ENCODE data around the gene C6orf120.

The C6orf120 gene

GRCh38 chr6:169675011-169675410 lies 26.9 kb upstream of the C6orf120 start:
- Histone ChIP-seq H3K4ac (ENCODE audit: low read length) (no peak overlapping the region), H2AK5ac (ENCODE audit: low read depth, low read length) (no peak overlapping the region), H3K4me2 (ENCODE audit: insufficient read depth, low read length, poor library complexity, severe bottlenecking) (no peak overlapping the region), H3K9me3 (replicated peaks in 1 of 2; ENCODE audit: control insufficient read depth in 2 of 2, insufficient read depth in 1 of 2, low read depth in 1 of 2, low read length in 2 of 2) (no peaks in the 10 kb centered on the region), H3K18ac (ENCODE audit: low read length) (no peak overlapping the region), H3K79me1 (ENCODE audit: low read depth, low read length) (peaks cover 3% of the 10 kb centered on the region), H2BK12ac (ENCODE audit: low read length) (no peak overlapping the region), H3K23ac (ENCODE audit: low read depth, low read length, poor library complexity) (no peak overlapping the region), H2BK5ac (ENCODE audit: low read length) (no peak overlapping the region), H2BK120ac (ENCODE audit: low read depth, low read length) (no peak overlapping the region), H3K4me3 (ENCODE audit: low read length in 2 of 2) (no peak overlapping the region), H3K9ac (ENCODE audit: low read depth, low read length, poor library complexity) (no peak overlapping the region), H4K91ac (ENCODE audit: low read depth, low read length, poor library complexity) (no peak overlapping the region), H3K14ac (ENCODE audit: low read length) (no peak overlapping the region), H3K27me3 (ENCODE audit: control insufficient read depth in 3 of 3, insufficient read depth in 3 of 3, low read depth in 1 of 3, low read length in 3 of 3) (no peaks in the 10 kb centered on the region), H3K27ac (replicated peaks; ENCODE audit: low read length) (no peak overlapping the region), H2BK15ac (ENCODE audit: low read length) (no peak overlapping the region), H2AFZ (ENCODE audit: low read length) (no peak overlapping the region), H4K8ac (ENCODE audit: low read depth, low read length) (no peak overlapping the region), H3K4me1 (ENCODE audit: control insufficient read depth in 2 of 2, insufficient read depth in 1 of 2, low read depth in 1 of 2, low read length in 2 of 2) (peaks cover 1 to 8% of the 10 kb centered on the region in 2 donors), H3K36me3 (replicated peaks in 1 of 2; ENCODE audit: control insufficient read depth in 2 of 2, insufficient read depth in 2 of 2, low read length in 2 of 2) (peaks cover 19 to 80% of the 10 kb centered on the region in 2 donors)
- no peak for DNase-seq (ENCODE audit: low spot score)
- no CpG with 5 or more reads among the region's 3 CpGs for WGBS, 2 donors (ENCODE audit: extremely low coverage in 2 of 2, insufficient read length in 2 of 2, insufficient replicate concordance in 1 of 2)

- peaks cover 14 to 78% of the 10 kb centered on the region in 2 donors for H3K36me3 ChIP-seq (replicated peaks in 1 of 2; ENCODE audit: control insufficient read depth in 2 of 2, insufficient read depth in 2 of 2, low read length in 2 of 2)
- DNase-seq (ENCODE audit: low spot score), result no peak
- H3K4me1 ChIP-seq (ENCODE audit: control insufficient read depth in 2 of 2, insufficient read depth in 1 of 2, low read depth in 1 of 2, low read length in 2 of 2), result peaks cover 0 to 1% of the 10 kb centered on the region in 2 donors
- no peak overlapping the region for H2BK15ac ChIP-seq (ENCODE audit: low read length)
- no peak overlapping the region for H2AFZ ChIP-seq (ENCODE audit: low read length)
- no peak overlapping the region for H3K14ac ChIP-seq (ENCODE audit: low read length)
- no peak overlapping the region for H2BK120ac ChIP-seq (ENCODE audit: low read depth, low read length)
- H4K91ac ChIP-seq (ENCODE audit: low read depth, low read length, poor library complexity), result no peak overlapping the region
- no peak overlapping the region for H3K4ac ChIP-seq (ENCODE audit: low read length)
- H3K27ac ChIP-seq (replicated peaks; ENCODE audit: low read length), result no peak overlapping the region
- H2BK5ac ChIP-seq (ENCODE audit: low read length), result no peak overlapping the region
- no peak overlapping the region for H2AK5ac ChIP-seq (ENCODE audit: low read depth, low read length)
- no peak overlapping the region for H3K4me2 ChIP-seq (ENCODE audit: insufficient read depth, low read length, poor library complexity, severe bottlenecking)
- no peak overlapping the region for H3K23ac ChIP-seq (ENCODE audit: low read depth, low read length, poor library complexity)
- H3K9me3 ChIP-seq (replicated peaks in 1 of 2; ENCODE audit: control insufficient read depth in 2 of 2, insufficient read depth in 1 of 2, low read depth in 1 of 2, low read length in 2 of 2), result peaks cover 2 to 5% of the 10 kb centered on the region in 2 donors
- H3K27me3 ChIP-seq (ENCODE audit: control insufficient read depth in 3 of 3, insufficient read depth in 3 of 3, low read depth in 1 of 3, low read length in 3 of 3), result no peaks in the 10 kb centered on the region
- no CpG with 5 or more reads among the region's 1 CpG for WGBS, 2 donors (ENCODE audit: extremely low coverage in 2 of 2, insufficient read length in 2 of 2, insufficient replicate concordance in 1 of 2)
- no peak overlapping the region for H2BK12ac ChIP-seq (ENCODE audit: low read length)
- H3K79me1 ChIP-seq (ENCODE audit: low read depth, low read length), result no peaks in the 10 kb centered on the region
- H4K8ac ChIP-seq (ENCODE audit: low read depth, low read length), result no peak overlapping the region
- no peak overlapping the region for H3K4me3 ChIP-seq (ENCODE audit: low read length in 2 of 2)
- no peak overlapping the region for H3K18ac ChIP-seq (ENCODE audit: low read length)
- H3K9ac ChIP-seq (ENCODE audit: low read depth, low read length, poor library complexity), result no peak overlapping the region
Measured at GRCh38 chr6:169677096-169677495, 24.8 kb upstream of the C6orf120 start.

DNA sequence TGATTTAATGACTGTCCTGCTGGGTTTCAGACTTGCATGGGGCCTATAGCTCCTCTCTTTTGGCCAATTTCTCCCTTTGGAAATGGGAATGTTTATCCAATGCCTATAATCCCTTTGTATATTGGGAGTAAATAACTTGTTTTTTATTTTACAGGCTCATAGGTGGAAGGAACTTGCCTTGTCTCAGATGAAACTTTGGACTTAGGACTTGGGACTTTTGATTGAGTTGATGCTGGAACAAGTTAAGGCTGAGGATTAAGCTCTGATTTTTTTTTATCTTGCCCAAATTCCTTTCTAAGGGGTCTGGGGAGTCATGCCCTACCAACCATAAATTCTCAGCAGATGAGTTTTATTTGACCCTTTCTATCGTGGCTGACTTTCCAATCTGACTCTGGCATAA lies 23.6 kb upstream of the C6orf120 start:
- no CpG with 5 or more reads among the region's 1 CpG for WGBS, 2 donors (ENCODE audit: extremely low coverage in 2 of 2, insufficient read length in 2 of 2, insufficient replicate concordance in 1 of 2)
- Histone ChIP-seq H3K9me3 (replicated peaks in 1 of 2; ENCODE audit: control insufficient read depth in 2 of 2, insufficient read depth in 1 of 2, low read depth in 1 of 2, low read length in 2 of 2) (peaks cover 2 to 5% of the 10 kb centered on the region in 2 donors), H3K4ac (ENCODE audit: low read length) (no peak overlapping the region)

GRCh38 chr6:169684056-169684455 lies 17.9 kb upstream of the C6orf120 start:
- no CpG with 5 or more reads among the region's 3 CpGs for WGBS, 2 donors (ENCODE audit: extremely low coverage in 2 of 2, insufficient read length in 2 of 2, insufficient replicate concordance in 1 of 2)
- no peak overlapping the region for H3K18ac ChIP-seq (ENCODE audit: low read length)
- H3K4ac ChIP-seq (ENCODE audit: low read length), result no peak overlapping the region
- no peak overlapping the region for H2BK15ac ChIP-seq (ENCODE audit: low read length)
- peaks cover 23 to 85% of the 10 kb centered on the region in 2 donors for H3K36me3 ChIP-seq (replicated peaks in 1 of 2; ENCODE audit: control insufficient read depth in 2 of 2, insufficient read depth in 2 of 2, low read length in 2 of 2)
- H3K23ac ChIP-seq (ENCODE audit: low read depth, low read length, poor library complexity), result no peak overlapping the region
- no peak overlapping the region for H3K4me2 ChIP-seq (ENCODE audit: insufficient read depth, low read length, poor library complexity, severe bottlenecking)
- DNase-seq (ENCODE audit: low spot score), result no peak
- no peak overlapping the region for H4K8ac ChIP-seq (ENCODE audit: low read depth, low read length)
- H3K27ac ChIP-seq (replicated peaks; ENCODE audit: low read length), result no peak overlapping the region
- no peak overlapping the region for H2AFZ ChIP-seq (ENCODE audit: low read length)
- peaks cover 7 to 47% of the 10 kb centered on the region in 2 donors for H3K9me3 ChIP-seq (replicated peaks in 1 of 2; ENCODE audit: control insufficient read depth in 2 of 2, insufficient read depth in 1 of 2, low read depth in 1 of 2, low read length in 2 of 2)
- H3K4me3 ChIP-seq (ENCODE audit: low read length in 2 of 2), result no peak overlapping the region
- H2AK5ac ChIP-seq (ENCODE audit: low read depth, low read length), result no peak overlapping the region
- no peak overlapping the region for H2BK5ac ChIP-seq (ENCODE audit: low read length)
- H3K14ac ChIP-seq (ENCODE audit: low read length), result no peak overlapping the region
- no peak overlapping the region for H3K9ac ChIP-seq (ENCODE audit: low read depth, low read length, poor library complexity)
- H3K27me3 ChIP-seq (ENCODE audit: control insufficient read depth in 3 of 3, insufficient read depth in 3 of 3, low read depth in 1 of 3, low read length in 3 of 3), result peaks cover 0 to 2% (median 0%) of the 10 kb centered on the region in 3 experiments
- no peaks in the 10 kb centered on the region for H3K79me1 ChIP-seq (ENCODE audit: low read depth, low read length)
- no peak overlapping the region for H4K91ac ChIP-seq (ENCODE audit: low read depth, low read length, poor library complexity)
- no peak overlapping the region for H2BK120ac ChIP-seq (ENCODE audit: low read depth, low read length)
- H2BK12ac ChIP-seq (ENCODE audit: low read length), result no peak overlapping the region
- H3K4me1 ChIP-seq (ENCODE audit: control insufficient read depth in 2 of 2, insufficient read depth in 1 of 2, low read depth in 1 of 2, low read length in 2 of 2), result no peaks in the 10 kb centered on the region

More for the DNA sequence above, 23.6 kb upstream of the C6orf120 start:
- no peak overlapping the region for H3K9ac ChIP-seq (ENCODE audit: low read depth, low read length, poor library complexity)
- no peak overlapping the region for H2BK12ac ChIP-seq (ENCODE audit: low read length)
- no peak overlapping the region for H3K14ac ChIP-seq (ENCODE audit: low read length)
- no peak overlapping the region for H3K4me3 ChIP-seq (ENCODE audit: low read length in 2 of 2)
- H2AFZ ChIP-seq (ENCODE audit: low read length), result no peak overlapping the region
- no peak for DNase-seq (ENCODE audit: low spot score)
- H2AK5ac ChIP-seq (ENCODE audit: low read depth, low read length), result no peak overlapping the region
- H3K4me1 ChIP-seq (ENCODE audit: control insufficient read depth in 2 of 2, insufficient read depth in 1 of 2, low read depth in 1 of 2, low read length in 2 of 2), result peaks cover 0 to 1% of the 10 kb centered on the region in 2 donors
- no peaks in the 10 kb centered on the region for H3K79me1 ChIP-seq (ENCODE audit: low read depth, low read length)
- no peak overlapping the region for H3K27ac ChIP-seq (replicated peaks; ENCODE audit: low read length)
- no peak overlapping the region for H3K23ac ChIP-seq (ENCODE audit: low read depth, low read length, poor library complexity)
- H2BK5ac ChIP-seq (ENCODE audit: low read length), result no peak overlapping the region
- no peak overlapping the region for H3K18ac ChIP-seq (ENCODE audit: low read length)
- H4K91ac ChIP-seq (ENCODE audit: low read depth, low read length, poor library complexity), result no peak overlapping the region
- H3K36me3 ChIP-seq (replicated peaks in 1 of 2; ENCODE audit: control insufficient read depth in 2 of 2, insufficient read depth in 2 of 2, low read length in 2 of 2), result peaks cover 16 to 72% of the 10 kb centered on the region in 2 donors
- H2BK15ac ChIP-seq (ENCODE audit: low read length), result no peak overlapping the region
- no peak overlapping the region for H2BK120ac ChIP-seq (ENCODE audit: low read depth, low read length)
- H3K4me2 ChIP-seq (ENCODE audit: insufficient read depth, low read length, poor library complexity, severe bottlenecking), result no peak overlapping the region
- H3K27me3 ChIP-seq (ENCODE audit: control insufficient read depth in 3 of 3, insufficient read depth in 3 of 3, low read depth in 1 of 3, low read length in 3 of 3), result no peaks in the 10 kb centered on the region
- no peak overlapping the region for H4K8ac ChIP-seq (ENCODE audit: low read depth, low read length)

Measured in neuronal stem cell (in vitro differentiated cells).